GM23338 (cell line): Measurements from ENCODE around the gene KIAA1549. TPM values are rescaled to one million over a fixed set of nuclear protein-coding genes. Genes with fewer than 3 reads are reported as not detected.

Source experiments
- ATAC-seq: fragments of 200-7000 bp; cut with Tn5 transposase; 3 replicates; pipeline ENCODE4 v1.9.1; 2020
- DNase-seq: peaks from one replicate; pipeline ENCODE4 v3.0.0-alpha.2; 2015; ENCODE audit warnings: low spot score
- H2AFZ ChIP-seq: fragments of 200-600 bp; sonication (generic); 2 replicates; pipeline ENCODE4 v1.8.0; 2016; ENCODE audit warnings: antibody characterized with exemption, mild to moderate bottlenecking, moderate library complexity
- H3F3A ChIP-seq: fragments of 200-600 bp; sonication (generic); replicated peaks from 2 replicates; pipeline ENCODE4 v1.8.0; 2017; ENCODE audit warnings: antibody characterized with exemption, mixed run types, low read depth
- H3K27ac ChIP-seq: fragments of 200-600 bp; sonication (generic); 2 replicates; pipeline ENCODE4 v1.6.1; 2016; ENCODE audit warnings: low read depth
- H3K27me3 ChIP-seq: fragments of 200-600 bp; sonication (generic); 2 replicates; pipeline ENCODE4 v1.8.0; 2016; ENCODE audit warnings: mild to moderate bottlenecking, mixed run types, moderate library complexity; ENCODE audit not compliant: insufficient read depth
- H3K36me3 ChIP-seq: fragments of 200-600 bp; sonication (generic); 2 replicates; pipeline ENCODE4 v1.8.0; 2016; ENCODE audit warnings: mild to moderate bottlenecking; ENCODE audit not compliant: insufficient read depth
- H3K4me1 ChIP-seq: fragments of 200-600 bp; sonication (generic); 2 replicates; pipeline ENCODE4 v1.8.0; 2016; ENCODE audit warnings: mild to moderate bottlenecking, moderate library complexity; ENCODE audit not compliant: insufficient read depth
- H3K4me2 ChIP-seq: fragments of 200-600 bp; sonication (generic); 2 replicates; pipeline ENCODE4 v1.7.1; 2017; ENCODE audit warnings: mixed run types
- H3K4me3 ChIP-seq: fragments of 200-600 bp; sonication (generic); 2 replicates; pipeline ENCODE4 v1.6.1; 2016; ENCODE audit warnings: mixed run types
- H3K79me2 ChIP-seq: fragments of 200-600 bp; sonication (generic); replicated peaks from 2 replicates; pipeline ENCODE4 v1.8.0; 2017; ENCODE audit warnings: mild to moderate bottlenecking; ENCODE audit not compliant: insufficient read depth
- H3K9me2 ChIP-seq: fragments of 200-600 bp; sonication (generic); 2 replicates; pipeline ENCODE4 v1.8.0; 2017; ENCODE audit not compliant: insufficient read depth
- H4K20me1 ChIP-seq: fragments of 200-600 bp; sonication (generic); replicated peaks from 2 replicates; pipeline ENCODE4 v1.8.0; 2017; ENCODE audit warnings: mild to moderate bottlenecking; ENCODE audit not compliant: insufficient read depth
- H3K27ac Mint-ChIP-seq: 2 replicates; pipeline ENCODE4 v1.8.0; 2020; ENCODE audit warnings: inconsistent platforms, mild to moderate bottlenecking, moderate library complexity, mixed read lengths
- H3K27me3 Mint-ChIP-seq: 3 replicates; pipeline ENCODE4 v1.8.0; 2022; ENCODE audit warnings: low read depth, mild to moderate bottlenecking, moderate library complexity, mixed read lengths, inconsistent platforms; ENCODE audit not compliant: insufficient read depth, poor library complexity
- H3K36me3 Mint-ChIP-seq: 3 replicates; pipeline ENCODE4 v1.8.0; 2021; ENCODE audit warnings: low read depth, mild to moderate bottlenecking, inconsistent platforms, moderate library complexity, mixed read lengths
- H3K4me1 Mint-ChIP-seq: 3 replicates; pipeline ENCODE4 v1.8.0; 2020; ENCODE audit warnings: mild to moderate bottlenecking, inconsistent platforms, mixed read lengths
- H3K4me3 Mint-ChIP-seq: 3 replicates; pipeline ENCODE4 v1.8.0; 2021; ENCODE audit warnings: moderate library complexity, mild to moderate bottlenecking, inconsistent platforms, mixed read lengths
- H3K9me3 Mint-ChIP-seq: 3 replicates; pipeline ENCODE4 v1.8.0; 2020; ENCODE audit warnings: moderate library complexity, mild to moderate bottlenecking, inconsistent platforms, mixed read lengths
- CREB1 ChIP-seq: fragments of 250-450 bp; sonication (Bioruptor Pico); IDR thresholded peaks from 2 replicates; pipeline ENCODE4 v1.5.0; 2020; ENCODE audit warnings: low read depth, mild to moderate bottlenecking, moderate library complexity
- EZH2 ChIP-seq: fragments of 200-600 bp; sonication (generic); IDR thresholded peaks from one replicate; pipeline ENCODE4 v1.8.0; 2017; ENCODE audit warnings: antibody characterized with exemption, mild to moderate bottlenecking, low read depth; ENCODE audit not compliant: unreplicated experiment
- EZH2phosphoT487 ChIP-seq: fragments of 200-600 bp; sonication (generic); IDR thresholded peaks from one replicate; pipeline ENCODE4 v1.8.1; 2018; ENCODE audit warnings: antibody characterized with exemption; ENCODE audit not compliant: unreplicated experiment
- JUNB ChIP-seq: IDR thresholded peaks from one replicate; pipeline ENCODE4 v1.6.1; 2016; ENCODE audit warnings: antibody characterized with exemption; ENCODE audit not compliant: unreplicated experiment
- NANOG ChIP-seq: IDR thresholded peaks from 2 replicates; pipeline ENCODE4 v1.6.1; 2016; ENCODE audit warnings: antibody characterized with exemption, borderline replicate concordance
- POLR2AphosphoS5 ChIP-seq: IDR thresholded peaks from 2 replicates; pipeline ENCODE4 v1.6.1; 2016; ENCODE audit warnings: antibody characterized with exemption, low read depth
- REST ChIP-seq: IDR thresholded peaks from one replicate; pipeline ENCODE4 v1.6.1; 2018; ENCODE audit warnings: antibody characterized with exemption; ENCODE audit not compliant: unreplicated experiment
- STAT1 ChIP-seq: IDR thresholded peaks from one replicate; pipeline ENCODE4 v1.6.1; 2016; ENCODE audit warnings: antibody characterized with exemption; ENCODE audit not compliant: unreplicated experiment
- ZNF114 ChIP-seq: fragments of 250-450 bp; sonication (Bioruptor Pico); IDR thresholded peaks from 2 replicates; pipeline ENCODE4 v1.5.0; 2020; ENCODE audit warnings: mild to moderate bottlenecking, moderate library complexity
- ZNF331 ChIP-seq: fragments of 250-450 bp; sonication (Bioruptor Pico); IDR thresholded peaks from 2 replicates; pipeline ENCODE4 v1.5.0; 2020; ENCODE audit warnings: low read depth, mild to moderate bottlenecking, moderate library complexity
- polyA plus RNA-seq: library from polyadenylated mRNA; unstranded; fragments of >200 nt; fragmentation: Nextera tagmentation; extraction: Ambion mirVana; gene quantifications from 2 replicates; pipeline ENCODE4 v1.2.1, GENCODE V29; 2016
- total RNA-seq: library from RNA; depleted of rRNA; stranded (reverse); fragments of >200 nt; shearing (Covaris generic); gene quantifications from 2 replicates; pipeline ENCODE4 v1.2.3, GENCODE V29; 2014
- TF ChIP-seq, protein P1 (sequence below): IDR thresholded peaks from 2 replicates; pipeline ENCODE4 v1.6.1; 2016; ENCODE audit warnings: antibody characterized with exemption
- TF ChIP-seq, protein P2 (sequence below), 2 experiments: fragments of 200-600 bp in 1 of 2; sonication (generic) in 1 of 2; conservative IDR thresholded peaks; 2 replicates each; pipeline versions ENCODE4 v1.5.1 to v1.6.1; 2016 to 2017; ENCODE audit warnings: antibody characterized with exemption in 2 of 2, low read depth in 2 of 2, mild to moderate bottlenecking in 2 of 2, moderate library complexity in 1 of 2
- TF ChIP-seq, protein P3 (sequence below): fragments of 250-450 bp; sonication (Bioruptor Pico); IDR thresholded peaks from 2 replicates; pipeline ENCODE4 v1.5.0; 2020; ENCODE audit warnings: mild to moderate bottlenecking, moderate library complexity

Gene KIAA1549
- total and polyA plus RNA-seq, 2 experiments from 2014 or later, result 3.6 to 13.5 TPM

- no peak for DNase-seq
These were observed 56.5 kb downstream of the KIAA1549 start for GRCh38 chr7:138924501-138925225.

More at GRCh38 chr7:138924501-138925225, 56.5 kb downstream of the KIAA1549 start:
- Mint-ChIP-seq H3K4me3 (no peak overlapping the region), H3K9me3 (no peaks in the 10 kb centered on the region), H3K27me3 (peaks cover 5% of the 10 kb centered on the region), H3K36me3 (peaks cover 4% of the 10 kb centered on the region; the same call in 2 of the 3 replicates), H3K4me1 (peaks cover 14% of the 10 kb centered on the region), H3K27ac (no peak overlapping the region; the same call in 1 of the 2 replicates)
- ATAC-seq, result peak; percentile 84
- no peaks in the 10 kb centered on the region for H3K9me2 ChIP-seq
- H3K27me3 ChIP-seq, result no peaks in the 10 kb centered on the region
- peaks cover 41% of the 10 kb centered on the region for H3K79me2 ChIP-seq
- no peak for TF ChIP-seq STAT1
- TF ChIP-seq POLR2AphosphoS5, result no peak
- TF ChIP-seq NANOG, result no peak
- TF ChIP-seq REST, result no peak
- TF ChIP-seq ZNF114 (CRISPR knock-in tag), result no peak
- TF ChIP-seq JUNB, result no peak
- TF ChIP-seq EZH2, result no peak
- TF ChIP-seq, protein P1, sequence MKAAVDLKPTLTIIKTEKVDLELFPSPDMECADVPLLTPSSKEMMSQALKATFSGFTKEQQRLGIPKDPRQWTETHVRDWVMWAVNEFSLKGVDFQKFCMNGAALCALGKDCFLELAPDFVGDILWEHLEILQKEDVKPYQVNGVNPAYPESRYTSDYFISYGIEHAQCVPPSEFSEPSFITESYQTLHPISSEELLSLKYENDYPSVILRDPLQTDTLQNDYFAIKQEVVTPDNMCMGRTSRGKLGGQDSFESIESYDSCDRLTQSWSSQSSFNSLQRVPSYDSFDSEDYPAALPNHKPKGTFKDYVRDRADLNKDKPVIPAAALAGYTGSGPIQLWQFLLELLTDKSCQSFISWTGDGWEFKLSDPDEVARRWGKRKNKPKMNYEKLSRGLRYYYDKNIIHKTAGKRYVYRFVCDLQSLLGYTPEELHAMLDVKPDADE, result no peak
- TF ChIP-seq, protein P2, sequence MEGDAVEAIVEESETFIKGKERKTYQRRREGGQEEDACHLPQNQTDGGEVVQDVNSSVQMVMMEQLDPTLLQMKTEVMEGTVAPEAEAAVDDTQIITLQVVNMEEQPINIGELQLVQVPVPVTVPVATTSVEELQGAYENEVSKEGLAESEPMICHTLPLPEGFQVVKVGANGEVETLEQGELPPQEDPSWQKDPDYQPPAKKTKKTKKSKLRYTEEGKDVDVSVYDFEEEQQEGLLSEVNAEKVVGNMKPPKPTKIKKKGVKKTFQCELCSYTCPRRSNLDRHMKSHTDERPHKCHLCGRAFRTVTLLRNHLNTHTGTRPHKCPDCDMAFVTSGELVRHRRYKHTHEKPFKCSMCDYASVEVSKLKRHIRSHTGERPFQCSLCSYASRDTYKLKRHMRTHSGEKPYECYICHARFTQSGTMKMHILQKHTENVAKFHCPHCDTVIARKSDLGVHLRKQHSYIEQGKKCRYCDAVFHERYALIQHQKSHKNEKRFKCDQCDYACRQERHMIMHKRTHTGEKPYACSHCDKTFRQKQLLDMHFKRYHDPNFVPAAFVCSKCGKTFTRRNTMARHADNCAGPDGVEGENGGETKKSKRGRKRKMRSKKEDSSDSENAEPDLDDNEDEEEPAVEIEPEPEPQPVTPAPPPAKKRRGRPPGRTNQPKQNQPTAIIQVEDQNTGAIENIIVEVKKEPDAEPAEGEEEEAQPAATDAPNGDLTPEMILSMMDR (conservative IDR thresholded peaks at IDR 0.05; ENCODE audit: low read depth in 2 of 2), result no peak
- TF ChIP-seq, protein P3, sequence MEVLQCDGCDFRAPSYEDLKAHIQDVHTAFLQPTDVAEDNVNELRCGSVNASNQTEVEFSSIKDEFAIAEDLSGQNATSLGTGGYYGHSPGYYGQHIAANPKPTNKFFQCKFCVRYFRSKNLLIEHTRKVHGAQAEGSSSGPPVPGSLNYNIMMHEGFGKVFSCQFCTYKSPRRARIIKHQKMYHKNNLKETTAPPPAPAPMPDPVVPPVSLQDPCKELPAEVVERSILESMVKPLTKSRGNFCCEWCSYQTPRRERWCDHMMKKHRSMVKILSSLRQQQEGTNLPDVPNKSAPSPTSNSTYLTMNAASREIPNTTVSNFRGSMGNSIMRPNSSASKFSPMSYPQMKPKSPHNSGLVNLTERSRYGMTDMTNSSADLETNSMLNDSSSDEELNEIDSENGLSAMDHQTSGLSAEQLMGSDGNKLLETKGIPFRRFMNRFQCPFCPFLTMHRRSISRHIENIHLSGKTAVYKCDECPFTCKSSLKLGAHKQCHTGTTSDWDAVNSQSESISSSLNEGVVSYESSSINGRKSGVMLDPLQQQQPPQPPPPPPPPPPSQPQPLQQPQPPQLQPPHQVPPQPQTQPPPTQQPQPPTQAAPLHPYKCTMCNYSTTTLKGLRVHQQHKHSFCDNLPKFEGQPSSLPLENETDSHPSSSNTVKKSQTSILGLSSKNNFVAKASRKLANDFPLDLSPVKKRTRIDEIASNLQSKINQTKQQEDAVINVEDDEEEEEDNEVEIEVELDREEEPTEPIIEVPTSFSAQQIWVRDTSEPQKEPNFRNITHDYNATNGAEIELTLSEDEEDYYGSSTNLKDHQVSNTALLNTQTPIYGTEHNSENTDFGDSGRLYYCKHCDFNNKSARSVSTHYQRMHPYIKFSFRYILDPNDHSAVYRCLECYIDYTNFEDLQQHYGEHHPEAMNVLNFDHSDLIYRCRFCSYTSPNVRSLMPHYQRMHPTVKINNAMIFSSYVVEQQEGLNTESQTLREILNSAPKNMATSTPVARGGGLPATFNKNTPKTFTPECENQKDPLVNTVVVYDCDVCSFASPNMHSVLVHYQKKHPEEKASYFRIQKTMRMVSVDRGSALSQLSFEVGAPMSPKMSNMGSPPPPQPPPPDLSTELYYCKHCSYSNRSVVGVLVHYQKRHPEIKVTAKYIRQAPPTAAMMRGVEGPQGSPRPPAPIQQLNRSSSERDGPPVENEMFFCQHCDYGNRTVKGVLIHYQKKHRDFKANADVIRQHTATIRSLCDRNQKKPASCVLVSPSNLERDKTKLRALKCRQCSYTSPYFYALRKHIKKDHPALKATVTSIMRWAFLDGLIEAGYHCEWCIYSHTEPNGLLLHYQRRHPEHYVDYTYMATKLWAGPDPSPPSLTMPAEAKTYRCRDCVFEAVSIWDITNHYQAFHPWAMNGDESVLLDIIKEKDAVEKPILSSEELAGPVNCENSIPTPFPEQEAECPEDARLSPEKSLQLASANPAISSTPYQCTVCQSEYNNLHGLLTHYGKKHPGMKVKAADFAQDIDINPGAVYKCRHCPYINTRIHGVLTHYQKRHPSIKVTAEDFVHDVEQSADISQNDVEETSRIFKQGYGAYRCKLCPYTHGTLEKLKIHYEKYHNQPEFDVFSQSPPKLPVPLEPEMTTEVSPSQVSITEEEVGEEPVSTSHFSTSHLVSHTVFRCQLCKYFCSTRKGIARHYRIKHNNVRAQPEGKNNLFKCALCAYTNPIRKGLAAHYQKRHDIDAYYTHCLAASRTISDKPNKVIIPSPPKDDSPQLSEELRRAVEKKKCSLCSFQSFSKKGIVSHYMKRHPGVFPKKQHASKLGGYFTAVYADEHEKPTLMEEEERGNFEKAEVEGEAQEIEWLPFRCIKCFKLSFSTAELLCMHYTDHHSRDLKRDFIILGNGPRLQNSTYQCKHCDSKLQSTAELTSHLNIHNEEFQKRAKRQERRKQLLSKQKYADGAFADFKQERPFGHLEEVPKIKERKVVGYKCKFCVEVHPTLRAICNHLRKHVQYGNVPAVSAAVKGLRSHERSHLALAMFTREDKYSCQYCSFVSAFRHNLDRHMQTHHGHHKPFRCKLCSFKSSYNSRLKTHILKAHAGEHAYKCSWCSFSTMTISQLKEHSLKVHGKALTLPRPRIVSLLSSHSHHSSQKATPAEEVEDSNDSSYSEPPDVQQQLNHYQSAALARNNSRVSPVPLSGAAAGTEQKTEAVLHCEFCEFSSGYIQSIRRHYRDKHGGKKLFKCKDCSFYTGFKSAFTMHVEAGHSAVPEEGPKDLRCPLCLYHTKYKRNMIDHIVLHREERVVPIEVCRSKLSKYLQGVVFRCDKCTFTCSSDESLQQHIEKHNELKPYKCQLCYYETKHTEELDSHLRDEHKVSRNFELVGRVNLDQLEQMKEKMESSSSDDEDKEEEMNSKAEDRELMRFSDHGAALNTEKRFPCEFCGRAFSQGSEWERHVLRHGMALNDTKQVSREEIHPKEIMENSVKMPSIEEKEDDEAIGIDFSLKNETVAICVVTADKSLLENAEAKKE (CRISPR knock-in tag), result no peak
- no peak for TF ChIP-seq CREB1 (CRISPR knock-in tag)
- no peak for TF ChIP-seq EZH2phosphoT487
- no peak for TF ChIP-seq ZNF331 (CRISPR knock-in tag)
- H3K4me2 ChIP-seq, result no peak overlapping the region
- H3F3A ChIP-seq, result no peaks in the 10 kb centered on the region
- peaks cover 6% of the 10 kb centered on the region; the same call in 1 of the 2 replicates for H3K4me1 ChIP-seq
- no peak overlapping the region for H2AFZ ChIP-seq
- H3K4me3 ChIP-seq, result no peak overlapping the region
- peak overlapping the region; percentile 74; the same call in 1 of the 2 replicates for H3K27ac ChIP-seq
- peaks cover 6% of the 10 kb centered on the region for H4K20me1 ChIP-seq
- H3K36me3 ChIP-seq, result no peaks in the 10 kb centered on the region
